Measurements from ENCODE around the gene RAP1GDS1. TPM values are rescaled to one million over a fixed set of nuclear protein-coding genes. Genes with fewer than 3 reads are reported as not detected.

Gene RAP1GDS1
- total and polyA plus RNA-seq, 10 donors = 13.5 to 55.1 (median 46.4) TPM

DNA sequence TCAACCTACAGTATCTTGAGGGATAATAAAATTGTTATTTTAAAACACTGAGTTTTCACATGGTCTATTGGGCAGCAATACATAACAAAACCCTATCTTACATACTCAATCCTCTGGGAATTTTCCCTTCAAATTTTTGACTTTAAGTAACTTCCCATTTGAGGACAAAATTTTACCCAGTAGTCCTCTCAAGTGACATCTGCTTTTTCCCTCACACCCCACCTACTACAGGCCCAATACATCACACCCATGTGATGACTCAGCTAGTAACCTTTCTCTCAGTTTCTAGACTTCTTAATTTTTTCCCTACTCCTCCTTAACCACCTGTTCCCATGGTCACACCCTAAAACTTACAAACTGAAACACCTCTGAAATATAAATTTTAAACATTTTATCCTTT lies 12.2 kb upstream of the RAP1GDS1 start:
- Histone ChIP-seq H3K4me3 (no peak overlapping the region), H3K27me3 (replicated peaks in 1 of 7) (peaks cover 0 to 5% (median 0%) of the 10 kb centered on the region in 7 donors), H3K36me3 (no peaks in the 10 kb centered on the region), H3K4me1 (no peaks in the 10 kb centered on the region), H3K27ac (no peak overlapping the region), H3K9me3 (no peaks in the 10 kb centered on the region)
- DNase-seq = no peak
- no peak for TF ChIP-seq POLR2A (IDR thresholded peaks at IDR 0.05)
- TF ChIP-seq, protein P1, sequence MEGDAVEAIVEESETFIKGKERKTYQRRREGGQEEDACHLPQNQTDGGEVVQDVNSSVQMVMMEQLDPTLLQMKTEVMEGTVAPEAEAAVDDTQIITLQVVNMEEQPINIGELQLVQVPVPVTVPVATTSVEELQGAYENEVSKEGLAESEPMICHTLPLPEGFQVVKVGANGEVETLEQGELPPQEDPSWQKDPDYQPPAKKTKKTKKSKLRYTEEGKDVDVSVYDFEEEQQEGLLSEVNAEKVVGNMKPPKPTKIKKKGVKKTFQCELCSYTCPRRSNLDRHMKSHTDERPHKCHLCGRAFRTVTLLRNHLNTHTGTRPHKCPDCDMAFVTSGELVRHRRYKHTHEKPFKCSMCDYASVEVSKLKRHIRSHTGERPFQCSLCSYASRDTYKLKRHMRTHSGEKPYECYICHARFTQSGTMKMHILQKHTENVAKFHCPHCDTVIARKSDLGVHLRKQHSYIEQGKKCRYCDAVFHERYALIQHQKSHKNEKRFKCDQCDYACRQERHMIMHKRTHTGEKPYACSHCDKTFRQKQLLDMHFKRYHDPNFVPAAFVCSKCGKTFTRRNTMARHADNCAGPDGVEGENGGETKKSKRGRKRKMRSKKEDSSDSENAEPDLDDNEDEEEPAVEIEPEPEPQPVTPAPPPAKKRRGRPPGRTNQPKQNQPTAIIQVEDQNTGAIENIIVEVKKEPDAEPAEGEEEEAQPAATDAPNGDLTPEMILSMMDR (IDR thresholded peaks at IDR 0.05 in 8 of 11, conservative IDR thresholded peaks at IDR 0.05 in 3 of 11) = no peak
- no peak for TF ChIP-seq POLR2AphosphoS5 (IDR thresholded peaks at IDR 0.05)
- intact Hi-C loops (cut with DNase I; ENCODE audit: low total_unique reads) = no loop called here

DNA sequence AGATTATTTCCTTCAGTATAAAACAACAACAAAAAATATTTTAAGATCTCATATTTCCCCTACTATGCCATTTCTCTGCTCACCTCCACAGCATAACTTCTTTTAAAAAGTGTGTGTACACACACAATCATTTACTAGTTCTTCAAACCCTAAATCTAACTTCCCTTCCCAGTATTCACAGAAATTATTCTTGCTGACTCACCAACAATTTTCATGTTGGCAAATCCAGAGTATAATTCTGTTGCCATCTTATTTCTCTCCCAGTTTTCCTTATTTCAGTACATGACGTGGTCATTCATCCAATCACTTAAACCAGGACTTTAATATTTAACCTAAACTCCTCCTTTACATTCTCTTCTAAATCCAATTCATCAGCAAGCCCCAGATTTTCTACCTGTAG lies 11.4 kb upstream of the RAP1GDS1 start:
- TF ChIP-seq, protein P1 (IDR thresholded peaks at IDR 0.05 in 8 of 11, conservative IDR thresholded peaks at IDR 0.05 in 3 of 11) = no peak
- TF ChIP-seq POLR2A (IDR thresholded peaks at IDR 0.05) (no peak), POLR2AphosphoS5 (IDR thresholded peaks at IDR 0.05) (no peak)
- Histone ChIP-seq H3K27me3 (replicated peaks in 1 of 7) (no peaks in the 10 kb centered on the region), H3K27ac (no peak overlapping the region), H3K4me3 (no peak overlapping the region), H3K36me3 (no peaks in the 10 kb centered on the region), H3K4me1 (no peaks in the 10 kb centered on the region), H3K9me3 (no peaks in the 10 kb centered on the region)
- intact Hi-C loops (cut with DNase I; ENCODE audit: low total_unique reads) = loop anchor here (10.0 kb wide), 1 partner anchor 95 kb away; no protein-coding TSS in a partner anchor
- DNase-seq = no peak
- WGBS, 5 donors = 78 to 94% (median 92%) methylated on average over 1 of the region's 1 CpG

- no peaks in the 10 kb centered on the region for H3K4me1 ChIP-seq
- WGBS, 5 donors = 86 to 95% (median 89%) methylated on average over 1 of the region's 1 CpG
- H3K27me3 ChIP-seq (replicated peaks in 1 of 7) = no peaks in the 10 kb centered on the region
- no peak overlapping the region for H3K4me3 ChIP-seq
- H3K36me3 ChIP-seq = no peaks in the 10 kb centered on the region
- no peak overlapping the region for H3K27ac ChIP-seq
- intact Hi-C loops (cut with DNase I; ENCODE audit: low total_unique reads) = loop anchor here (10.0 kb wide), 1 partner anchor 99 kb away; no protein-coding TSS in a partner anchor
- TF ChIP-seq, protein P1 (IDR thresholded peaks at IDR 0.05 in 8 of 11, conservative IDR thresholded peaks at IDR 0.05 in 3 of 11) = no peak
- TF ChIP-seq POLR2AphosphoS5 (IDR thresholded peaks at IDR 0.05) (no peak), POLR2A (IDR thresholded peaks at IDR 0.05) (no peak)
- no peaks in the 10 kb centered on the region for H3K9me3 ChIP-seq
- DNase-seq = no peak
These were observed 7.7 kb upstream of the RAP1GDS1 start for GRCh38 chr4:98253499-98253898.

DNA sequence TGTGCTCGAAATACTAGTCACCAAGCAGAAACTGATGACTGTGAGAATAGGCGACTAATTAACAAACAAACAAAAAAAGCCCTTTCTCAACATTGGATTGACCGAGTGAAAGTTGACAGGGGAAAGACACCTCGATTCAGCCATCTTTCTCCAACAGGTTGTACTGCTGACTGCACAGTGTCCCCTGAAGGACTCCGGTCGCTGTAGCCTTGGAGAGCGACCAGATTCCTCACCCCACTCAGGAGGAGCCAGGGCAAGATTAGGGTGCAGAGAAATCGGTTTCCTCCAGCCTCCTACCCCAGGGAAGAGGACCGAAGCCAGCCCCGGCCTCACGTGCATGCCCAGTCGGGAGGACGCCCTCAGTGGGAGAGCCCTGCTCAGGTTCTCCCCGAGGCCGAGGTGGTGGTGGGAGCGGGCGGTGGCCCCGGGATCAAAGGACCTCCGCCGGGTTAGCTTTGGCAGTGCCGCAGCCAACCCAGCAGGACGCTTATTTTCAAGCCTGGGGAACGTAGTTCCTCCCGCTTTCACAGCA lies 1.1 kb upstream of the RAP1GDS1 start:
- H3K4me3 ChIP-seq = peak overlapping the region; percentile 64 to 96 (median 93)
- no peaks in the 10 kb centered on the region for H3K9me3 ChIP-seq
- DNase-seq = no peak
- peaks cover 6 to 51% (median 33%) of the 10 kb centered on the region in 6 donors for H3K4me1 ChIP-seq
- H3K36me3 ChIP-seq = no peaks in the 10 kb centered on the region
- no peak for TF ChIP-seq POLR2A (IDR thresholded peaks at IDR 0.05)
- TF ChIP-seq POLR2AphosphoS5 (IDR thresholded peaks at IDR 0.05) = no peak
- no peaks in the 10 kb centered on the region for H3K27me3 ChIP-seq (replicated peaks in 1 of 7)
- intact Hi-C loops (cut with DNase I; ENCODE audit: low total_unique reads) = no loop called here
- 1% methylated on average over 18 to 24 of the region's 24 CpGs for WGBS, 5 donors
- H3K27ac ChIP-seq = peak overlapping the region; percentile 90 to 97 (median 96)
